Spleen (tissue), 11 donors: ENCODE results near the gene ASAP2. TPM values are rescaled to one million over a fixed set of nuclear protein-coding genes. Genes with fewer than 3 reads are reported as not detected.

ENCODE experiments used
- DNase-seq: peaks from one replicate; pipeline ENCODE4 v3.0.0-alpha.2; 2020
- H3K27ac ChIP-seq, 8 donors: fragments of 200-600 bp; sonication (generic) in 7 of 8; 1 replicate in 4 of 8; 2 replicates in 4 of 8; pipeline versions ENCODE4 v1.5.0 to v1.8.0; 2016 to 2021; ENCODE audit warnings: inconsistent platforms in 4 of 8, mild to moderate bottlenecking in 4 of 8, moderate library complexity in 1 of 8
- H3K27me3 ChIP-seq, 7 donors: fragments of 200-600 bp; sonication (generic) in 6 of 7; replicated peaks in 1 of 7; 1 replicate in 4 of 7; 2 replicates in 3 of 7; pipeline versions ENCODE4 v1.5.0 to v1.8.0; 2016 to 2021; ENCODE audit warnings: inconsistent platforms in 3 of 7, mild to moderate bottlenecking in 1 of 7
- H3K36me3 ChIP-seq, 6 donors: fragments of 200-600 bp; sonication (generic) in 5 of 6; 1 replicate in 4 of 6; 2 replicates in 2 of 6; pipeline versions ENCODE4 v1.5.0 to v1.8.0; 2016 to 2021; ENCODE audit warnings: inconsistent platforms in 2 of 6
- H3K4me1 ChIP-seq, 6 donors: fragments of 200-600 bp; sonication (generic) in 5 of 6; 1 replicate in 3 of 6; 2 replicates in 3 of 6; pipeline versions ENCODE4 v1.5.0 to v1.8.0; 2016 to 2021; ENCODE audit warnings: inconsistent platforms in 3 of 6
- H3K4me3 ChIP-seq, 8 donors: fragments of 200-600 bp; sonication (generic) in 7 of 8; 1 replicate in 4 of 8; 2 replicates in 4 of 8; pipeline versions ENCODE4 v1.5.0 to v1.8.0; 2016 to 2021; ENCODE audit warnings: inconsistent platforms in 4 of 8, mild to moderate bottlenecking in 4 of 8, moderate library complexity in 2 of 8
- H3K9me3 ChIP-seq, 8 donors: fragments of 200-600 bp; sonication (generic) in 7 of 8; 1 replicate in 4 of 8; 2 replicates in 4 of 8; pipeline versions ENCODE4 v1.5.0 to v1.8.0; 2016 to 2021; ENCODE audit warnings: inconsistent platforms in 4 of 8
- POLR2A ChIP-seq, 3 donors: fragments of 450-650 bp; IDR thresholded peaks; one replicate each; pipeline ENCODE4 v1.5.1; 2017; ENCODE audit warnings: antibody characterized with exemption in 3 of 3, mild to moderate bottlenecking in 1 of 3
- POLR2AphosphoS5 ChIP-seq, 3 donors: sonication (generic); formaldehyde crosslinking; IDR thresholded peaks; one replicate each; pipeline ENCODE4 v1.5.1; 2017; ENCODE audit warnings: antibody characterized with exemption in 3 of 3
- WGBS, 5 donors: extraction: QIAGEN DNeasy Blood & Tissue Kit in 3 of 5; methylation state at CpG; one replicate each; pipeline versions ENCODE4 v1.1.5 to v1.1.7; 2013 to 2018; 5-methylcytosine and 5-hydroxymethylcytosine counted together
- intact Hi-C: fragments of 100-400 bp; cut with DNase I; formaldehyde crosslinking; loops from one replicate; pipeline ENCODE4 v1.15.0; 2023; ENCODE audit warnings: low total_unique reads
- polyA plus RNA-seq, 3 donors: library from polyadenylated mRNA; stranded (reverse); fragments of 200-250 nt; gene quantifications; one replicate each; pipeline ENCODE4 v1.2.1, GENCODE V29; 2013
- total RNA-seq, 7 donors: library from RNA; depleted of rRNA in 3 of 7; stranded (reverse); fragments of >200 nt in 3 of 7; fragmentation: NEBNext Ultra II Directional in 4 of 7; extraction: Animal tissue kit (Norgen Biotek cat#: 25700) in 4 of 7; gene quantifications; one replicate each; pipeline versions ENCODE4 v1.1.0 to v1.2.1, GENCODE V29; 2016 to 2021
- TF ChIP-seq, protein P1 (sequence below), 11 experiments: fragments of 200-600 bp in 7 of 11; fragments of 450-650 bp in 4 of 11; sonication (generic) in 4 of 11; IDR thresholded peaks in 8 of 11; conservative IDR thresholded peaks in 3 of 11; 1 replicate in 7 of 11; 2 replicates in 4 of 11; pipeline versions ENCODE4 v1.4.0 to v1.8.0; 2016 to 2021; ENCODE audit warnings: antibody characterized with exemption in 11 of 11, inconsistent platforms in 4 of 11, mild to moderate bottlenecking in 1 of 11
- donor health status: healthy with polysubstance abuse.
- donor health status: DM: no; HTN: no; CAD: no; lungs with moderate emphysema.
- donor health status: DM: no; HTN: no; CAD: no.
- donor health status: Bipolar disorder and iron deficiency.
- donor health status: healthy.
- donor health status: DM: no; HTN: no; CAD: no.
- donor health status: DM: yes; HTN: yes; CAD: no.

Gene ASAP2
- total and polyA plus RNA-seq, 10 donors = 0.93 to 3.0 (median 2.2) TPM

DNA sequence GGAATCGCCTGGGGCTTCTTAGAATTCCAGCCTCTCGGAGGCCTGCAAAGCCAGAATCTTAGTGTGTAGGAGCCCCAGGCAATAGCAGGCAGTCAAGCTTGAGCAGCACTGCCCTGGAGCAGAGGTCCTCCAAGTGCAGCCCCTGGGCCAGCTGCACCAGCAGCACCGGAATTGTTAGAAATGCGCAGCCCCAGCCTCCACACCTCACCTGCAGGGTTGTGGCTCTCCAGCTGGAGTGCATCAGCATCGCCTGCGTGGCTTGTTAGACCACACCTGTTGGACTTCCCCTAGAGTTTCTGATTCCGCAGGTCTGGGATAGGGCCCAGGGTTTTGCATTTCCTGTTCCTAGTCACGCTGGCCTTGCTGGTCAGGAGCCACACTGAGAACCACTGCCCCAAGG lies 100.3 kb downstream of the ASAP2 start:
- no peaks in the 10 kb centered on the region for H3K36me3 ChIP-seq
- H3K4me3 ChIP-seq = no peak overlapping the region
- no peak overlapping the region for H3K27ac ChIP-seq
- WGBS, 5 donors = 46 to 84% (median 71%) methylated on average over 4 to 8 of the region's 8 CpGs
- H3K27me3 ChIP-seq = peaks cover 0 to 22% (median 0%) of the 10 kb centered on the region in 7 donors
- DNase-seq = no peak
- no peaks in the 10 kb centered on the region for H3K9me3 ChIP-seq
- H3K4me1 ChIP-seq = peaks cover 0 to 3% (median 0%) of the 10 kb centered on the region in 6 donors
- no peak for TF ChIP-seq POLR2A (IDR thresholded peaks at IDR 0.05)
- TF ChIP-seq, protein P1, sequence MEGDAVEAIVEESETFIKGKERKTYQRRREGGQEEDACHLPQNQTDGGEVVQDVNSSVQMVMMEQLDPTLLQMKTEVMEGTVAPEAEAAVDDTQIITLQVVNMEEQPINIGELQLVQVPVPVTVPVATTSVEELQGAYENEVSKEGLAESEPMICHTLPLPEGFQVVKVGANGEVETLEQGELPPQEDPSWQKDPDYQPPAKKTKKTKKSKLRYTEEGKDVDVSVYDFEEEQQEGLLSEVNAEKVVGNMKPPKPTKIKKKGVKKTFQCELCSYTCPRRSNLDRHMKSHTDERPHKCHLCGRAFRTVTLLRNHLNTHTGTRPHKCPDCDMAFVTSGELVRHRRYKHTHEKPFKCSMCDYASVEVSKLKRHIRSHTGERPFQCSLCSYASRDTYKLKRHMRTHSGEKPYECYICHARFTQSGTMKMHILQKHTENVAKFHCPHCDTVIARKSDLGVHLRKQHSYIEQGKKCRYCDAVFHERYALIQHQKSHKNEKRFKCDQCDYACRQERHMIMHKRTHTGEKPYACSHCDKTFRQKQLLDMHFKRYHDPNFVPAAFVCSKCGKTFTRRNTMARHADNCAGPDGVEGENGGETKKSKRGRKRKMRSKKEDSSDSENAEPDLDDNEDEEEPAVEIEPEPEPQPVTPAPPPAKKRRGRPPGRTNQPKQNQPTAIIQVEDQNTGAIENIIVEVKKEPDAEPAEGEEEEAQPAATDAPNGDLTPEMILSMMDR (IDR thresholded peaks at IDR 0.05 in 8 of 11, conservative IDR thresholded peaks at IDR 0.05 in 3 of 11) = no peak
- TF ChIP-seq POLR2AphosphoS5 (IDR thresholded peaks at IDR 0.05) = no peak
- intact Hi-C loops = no loop called here

DNA sequence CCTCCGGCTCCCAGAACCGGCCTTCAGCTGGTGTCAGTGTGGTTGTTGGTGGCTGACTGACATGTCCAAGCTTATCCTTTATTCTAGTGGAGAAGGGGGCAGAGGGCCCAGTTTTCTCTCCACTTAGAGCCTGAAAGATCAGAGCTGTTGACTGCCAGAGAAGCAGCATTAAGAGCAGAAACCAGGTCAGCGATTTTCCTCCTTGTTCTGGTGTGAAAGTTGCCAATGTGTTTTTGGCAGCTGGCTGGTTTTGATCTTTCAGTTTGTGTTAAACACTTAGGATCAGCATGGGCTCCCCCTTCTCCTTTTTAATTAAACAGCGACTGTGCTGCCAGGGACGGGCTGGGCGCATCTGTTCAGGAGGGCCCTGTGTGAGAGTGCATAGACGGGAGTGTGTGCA lies 100.9 kb downstream of the ASAP2 start:
- WGBS, 5 donors = 86 to 97% (median 92%) methylated on average over 7 of the region's 7 CpGs
- Histone ChIP-seq H3K27me3 (peaks cover 0 to 16% (median 0%) of the 10 kb centered on the region in 7 donors), H3K9me3 (no peaks in the 10 kb centered on the region), H3K27ac (no peak overlapping the region), H3K4me1 (peaks cover 0 to 3% (median 0%) of the 10 kb centered on the region in 6 donors), H3K36me3 (no peaks in the 10 kb centered on the region), H3K4me3 (no peak overlapping the region)
- intact Hi-C loops = no loop called here
- no peak for TF ChIP-seq POLR2AphosphoS5 (IDR thresholded peaks at IDR 0.05)
- TF ChIP-seq, protein P1 (IDR thresholded peaks at IDR 0.05 in 8 of 11, conservative IDR thresholded peaks at IDR 0.05 in 3 of 11) = no peak
- no peak for TF ChIP-seq POLR2A (IDR thresholded peaks at IDR 0.05)
- no peak for DNase-seq

DNA sequence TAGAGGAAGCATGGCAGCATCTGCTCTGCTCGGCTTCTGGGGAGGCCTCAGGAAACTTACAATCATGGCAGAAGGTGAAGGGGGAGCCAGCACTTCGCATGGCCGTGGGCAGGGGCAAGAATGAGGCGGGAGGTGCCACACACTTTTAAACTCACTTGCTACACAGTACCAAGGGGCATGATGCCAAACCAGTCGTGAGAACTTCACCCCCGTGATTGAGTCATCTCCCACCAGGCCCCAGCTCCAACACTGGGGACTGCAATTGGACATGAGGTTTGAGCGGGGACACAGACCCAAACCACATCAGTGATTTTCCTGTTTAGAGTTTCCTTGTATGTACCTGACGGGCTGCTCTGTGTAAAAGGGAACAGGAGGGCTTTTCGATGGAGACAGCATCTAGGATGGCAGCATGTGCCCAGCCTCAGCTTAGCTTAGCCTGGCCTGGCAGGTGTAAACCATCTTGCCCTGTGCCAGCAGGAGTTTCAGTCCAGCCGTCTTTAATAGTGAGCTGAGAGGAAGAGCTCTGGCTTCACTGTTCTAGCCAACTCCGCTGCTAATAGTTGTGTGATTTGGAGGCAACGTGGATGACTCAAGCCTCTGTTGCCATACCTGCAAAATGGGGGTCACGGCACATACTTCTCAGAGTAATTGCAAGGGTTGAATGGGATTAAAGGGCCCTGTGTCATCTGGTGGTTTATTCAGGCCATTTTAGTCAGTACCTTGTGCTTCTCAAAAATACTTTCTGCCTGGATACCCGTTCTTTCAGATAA lies 101.8 kb downstream of the ASAP2 start:
- Histone ChIP-seq H3K4me3 (no peak overlapping the region), H3K4me1 (peaks cover 0 to 3% (median 0%) of the 10 kb centered on the region in 6 donors), H3K9me3 (no peaks in the 10 kb centered on the region), H3K27ac (no peak overlapping the region), H3K27me3 (peaks cover 0 to 16% (median 0%) of the 10 kb centered on the region in 7 donors), H3K36me3 (no peaks in the 10 kb centered on the region)
- intact Hi-C loops = no loop called here
- TF ChIP-seq, protein P1 (IDR thresholded peaks at IDR 0.05 in 8 of 11, conservative IDR thresholded peaks at IDR 0.05 in 3 of 11) = no peak
- TF ChIP-seq POLR2A (IDR thresholded peaks at IDR 0.05) (no peak), POLR2AphosphoS5 (IDR thresholded peaks at IDR 0.05) (no peak)
- WGBS, 5 donors = 77 to 93% (median 86%) methylated on average over 11 to 14 of the region's 14 CpGs
- no peak for DNase-seq

DNA sequence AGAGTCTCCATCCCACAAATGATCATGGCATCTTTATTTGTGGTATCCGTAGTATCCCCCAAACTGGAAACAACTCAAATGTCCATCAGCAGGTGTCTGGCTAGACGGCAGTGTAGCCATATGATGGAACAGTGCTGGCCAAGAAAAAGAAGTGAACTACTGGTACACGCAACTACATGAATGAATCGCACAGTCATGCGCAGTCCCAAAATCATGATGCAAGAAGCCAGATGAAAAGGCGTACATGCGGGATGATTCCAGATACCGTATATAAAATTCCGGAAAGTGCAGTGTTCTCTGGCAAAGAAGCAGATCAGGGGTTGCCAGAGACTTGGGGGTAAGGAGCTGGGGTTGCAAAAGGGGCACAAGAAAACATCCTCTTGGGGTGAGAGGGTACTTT lies 102.5 kb downstream of the ASAP2 start:
- no peak overlapping the region for H3K27ac ChIP-seq

More for the DNA sequence above, 102.5 kb downstream of the ASAP2 start:
- Histone ChIP-seq H3K4me1 (peaks cover 0 to 3% (median 0%) of the 10 kb centered on the region in 6 donors), H3K36me3 (no peaks in the 10 kb centered on the region), H3K27me3 (peaks cover 0 to 17% (median 0%) of the 10 kb centered on the region in 7 donors), H3K9me3 (no peaks in the 10 kb centered on the region), H3K4me3 (no peak overlapping the region)
- WGBS, 5 donors = 94 to 98% (median 95%) methylated on average over 9 of the region's 9 CpGs
- TF ChIP-seq, protein P1 (IDR thresholded peaks at IDR 0.05 in 8 of 11, conservative IDR thresholded peaks at IDR 0.05 in 3 of 11) = no peak
- no peak for TF ChIP-seq POLR2AphosphoS5 (IDR thresholded peaks at IDR 0.05)
- no peak for TF ChIP-seq POLR2A (IDR thresholded peaks at IDR 0.05)
- DNase-seq = no peak
- intact Hi-C loops = no loop called here
